ENCODE measurements around the gene PLPP1. TPM values are rescaled to one million over a fixed set of nuclear protein-coding genes. Genes with fewer than 3 reads are reported as not detected.

PLPP1 gene
- total and polyA plus RNA-seq, 2 donors (not counting 1 experiment from before 2014, with no cell fraction given), result 5.5 to 8.8 TPM

DNA sequence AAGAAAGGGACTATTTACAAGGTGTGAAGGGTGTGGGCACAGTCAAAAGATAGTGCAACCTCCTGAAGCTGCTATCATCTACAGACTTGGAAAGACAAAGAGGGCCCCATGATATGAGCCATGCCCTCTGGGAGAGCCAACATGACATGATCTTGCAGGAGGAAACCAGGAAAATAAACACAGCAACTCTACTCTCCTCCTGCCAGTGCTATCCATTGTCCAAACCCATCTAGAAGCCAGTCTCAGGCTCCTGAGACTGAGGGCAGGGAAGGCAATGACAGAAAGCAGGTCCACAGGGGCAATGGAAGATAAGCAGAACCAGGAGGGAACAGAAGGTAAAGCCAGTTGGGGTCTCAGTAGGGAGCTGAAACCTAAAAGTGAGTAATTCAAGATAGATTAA lies 37.1 kb downstream of the PLPP1 start:
- no peaks in the 10 kb centered on the region for H3K36me3 ChIP-seq (replicated peaks in 1 of 2; ENCODE audit: control extremely low read depth in 1 of 2, control insufficient read depth in 1 of 2, extremely low read depth in 1 of 2, insufficient read depth in 2 of 2, low read length in 1 of 2)
- peaks cover 7% of the 10 kb centered on the region for H3K4me1 Mint-ChIP-seq
- intact Hi-C loops (cut with micrococcal nuclease), result no loop called here
- ChIA-PET CTCF (no interaction called here), POLR2A (no interaction called here)
- H3K4me2 ChIP-seq (replicated peaks; ENCODE audit: low read depth, low read length, poor library complexity, severe bottlenecking), result no peak overlapping the region
- no peak for TF ChIP-seq EZH2 (IDR thresholded peaks at IDR 0.05; ENCODE audit: borderline replicate concordance, insufficient read depth, low read depth, low read length, poor library complexity, severe bottlenecking)
- TF ChIP-seq, protein P1, sequence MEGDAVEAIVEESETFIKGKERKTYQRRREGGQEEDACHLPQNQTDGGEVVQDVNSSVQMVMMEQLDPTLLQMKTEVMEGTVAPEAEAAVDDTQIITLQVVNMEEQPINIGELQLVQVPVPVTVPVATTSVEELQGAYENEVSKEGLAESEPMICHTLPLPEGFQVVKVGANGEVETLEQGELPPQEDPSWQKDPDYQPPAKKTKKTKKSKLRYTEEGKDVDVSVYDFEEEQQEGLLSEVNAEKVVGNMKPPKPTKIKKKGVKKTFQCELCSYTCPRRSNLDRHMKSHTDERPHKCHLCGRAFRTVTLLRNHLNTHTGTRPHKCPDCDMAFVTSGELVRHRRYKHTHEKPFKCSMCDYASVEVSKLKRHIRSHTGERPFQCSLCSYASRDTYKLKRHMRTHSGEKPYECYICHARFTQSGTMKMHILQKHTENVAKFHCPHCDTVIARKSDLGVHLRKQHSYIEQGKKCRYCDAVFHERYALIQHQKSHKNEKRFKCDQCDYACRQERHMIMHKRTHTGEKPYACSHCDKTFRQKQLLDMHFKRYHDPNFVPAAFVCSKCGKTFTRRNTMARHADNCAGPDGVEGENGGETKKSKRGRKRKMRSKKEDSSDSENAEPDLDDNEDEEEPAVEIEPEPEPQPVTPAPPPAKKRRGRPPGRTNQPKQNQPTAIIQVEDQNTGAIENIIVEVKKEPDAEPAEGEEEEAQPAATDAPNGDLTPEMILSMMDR (IDR thresholded peaks at IDR 0.05), result no peak
- no peak overlapping the region for H3K9ac ChIP-seq (ENCODE audit: low read length)
- no peaks in the 10 kb centered on the region for H3K9me3 Mint-ChIP-seq (ENCODE audit: insufficient read depth)
- H3K27ac Mint-ChIP-seq, result no peak overlapping the region
- no peak overlapping the region for H3K4me3 Mint-ChIP-seq
- H3K4me1 ChIP-seq (ENCODE audit: control insufficient read depth in 2 of 2, insufficient read depth in 2 of 2, low read length in 2 of 2), result peaks cover 2 to 3% of the 10 kb centered on the region in 2 donors
- H3K79me2 ChIP-seq (ENCODE audit: control insufficient read depth, insufficient read depth, low read length), result peaks cover 22% of the 10 kb centered on the region
- no peak for DNase-seq
- H3K9me3 ChIP-seq (ENCODE audit: control extremely low read depth in 1 of 3, control insufficient read depth in 2 of 3, insufficient read depth in 1 of 3, low read length in 2 of 3), result no peaks in the 10 kb centered on the region
- ATAC-seq (ENCODE audit: low read depth), result no peak
- no peak overlapping the region for H2AFZ ChIP-seq (ENCODE audit: insufficient read depth, low read depth, low read length, poor library complexity, severe bottlenecking)
- H3K4me3 ChIP-seq (ENCODE audit: control extremely low read depth in 1 of 5, extremely low read depth in 1 of 5, insufficient read depth in 1 of 5, low read depth in 2 of 5, low read length in 4 of 5), result no peak overlapping the region
- H3K27me3 ChIP-seq (replicated peaks in 1 of 4; ENCODE audit: control extremely low read depth in 1 of 4, control insufficient read depth in 3 of 4, insufficient read depth in 4 of 4, low read length in 3 of 4), result no peaks in the 10 kb centered on the region
- no peaks in the 10 kb centered on the region for H3K27me3 Mint-ChIP-seq
- no peaks in the 10 kb centered on the region for H4K20me1 ChIP-seq (ENCODE audit: control insufficient read depth, insufficient read depth, low read length, poor library complexity, severe bottlenecking)
- no peak overlapping the region for H3K27ac ChIP-seq (ENCODE audit: low read length in 2 of 2)

GRCh38 chr5:55495216-55495615 lies 39.5 kb downstream of the PLPP1 start:
- Mint-ChIP-seq H3K9me3 (ENCODE audit: insufficient read depth) (no peaks in the 10 kb centered on the region), H3K4me1 (no peaks in the 10 kb centered on the region), H3K27me3 (no peaks in the 10 kb centered on the region), H3K4me3 (no peak overlapping the region), H3K27ac (no peak overlapping the region)
- TF ChIP-seq EZH2 (IDR thresholded peaks at IDR 0.05; ENCODE audit: borderline replicate concordance, insufficient read depth, low read depth, low read length, poor library complexity, severe bottlenecking), result no peak
- TF ChIP-seq, protein P1 (IDR thresholded peaks at IDR 0.05), result no peak
- ChIA-PET CTCF (interaction anchor here (0.7 kb wide), 1 partner anchor 23 kb away, joined by 3 read pairs; no protein-coding TSS in a partner anchor), POLR2A (no interaction called here)
- H3K4me2 ChIP-seq (replicated peaks; ENCODE audit: low read depth, low read length, poor library complexity, severe bottlenecking), result no peak overlapping the region
- ATAC-seq (ENCODE audit: low read depth) (no peak), DNase-seq (no peak)
- WGBS (ENCODE audit: insufficient coverage), result no CpG with 5 or more reads among the region's 1 CpG
- no peaks in the 10 kb centered on the region for H3K27me3 ChIP-seq (replicated peaks in 1 of 4; ENCODE audit: control extremely low read depth in 1 of 4, control insufficient read depth in 3 of 4, insufficient read depth in 4 of 4, low read length in 3 of 4)
- H3K79me2 ChIP-seq (ENCODE audit: control insufficient read depth, insufficient read depth, low read length), result peaks cover 10% of the 10 kb centered on the region
- no peaks in the 10 kb centered on the region for H4K20me1 ChIP-seq (ENCODE audit: control insufficient read depth, insufficient read depth, low read length, poor library complexity, severe bottlenecking)
- no peak overlapping the region for H3K27ac ChIP-seq (ENCODE audit: low read length in 2 of 2)
- H3K9me3 ChIP-seq (ENCODE audit: control extremely low read depth in 1 of 3, control insufficient read depth in 2 of 3, insufficient read depth in 1 of 3, low read length in 2 of 3), result no peaks in the 10 kb centered on the region
- H3K4me1 ChIP-seq (ENCODE audit: control insufficient read depth in 2 of 2, insufficient read depth in 2 of 2, low read length in 2 of 2), result no peaks in the 10 kb centered on the region
- H3K9ac ChIP-seq (ENCODE audit: low read length), result no peak overlapping the region
- H3K4me3 ChIP-seq (ENCODE audit: control extremely low read depth in 1 of 5, extremely low read depth in 1 of 5, insufficient read depth in 1 of 5, low read depth in 2 of 5, low read length in 4 of 5), result no peak overlapping the region
- intact Hi-C loops (cut with micrococcal nuclease), result no loop called here
- no peaks in the 10 kb centered on the region for H3K36me3 ChIP-seq (replicated peaks in 1 of 2; ENCODE audit: control extremely low read depth in 1 of 2, control insufficient read depth in 1 of 2, extremely low read depth in 1 of 2, insufficient read depth in 2 of 2, low read length in 1 of 2)
- no peak overlapping the region for H2AFZ ChIP-seq (ENCODE audit: insufficient read depth, low read depth, low read length, poor library complexity, severe bottlenecking)
